DMS 273 treated with DMSO at 0.1 percent for 48 hours (cell line): ENCODE data around the gene C1D.
A peak's percentile ranks its signal among the peaks of the same experiment; 100 is the strongest.
"Not testable (repeated sequence)": the region's sequence is repeated elsewhere in the genome, so short reads cannot be mapped to it uniquely, and the experiment has no call there.

ENCODE experiments used
- DNase-seq: peaks from one replicate; lab custom pipeline; 2025; lab: John Stamatoyannopoulos, UW

The C1D gene, protein sequence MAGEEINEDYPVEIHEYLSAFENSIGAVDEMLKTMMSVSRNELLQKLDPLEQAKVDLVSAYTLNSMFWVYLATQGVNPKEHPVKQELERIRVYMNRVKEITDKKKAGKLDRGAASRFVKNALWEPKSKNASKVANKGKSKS

DNA sequence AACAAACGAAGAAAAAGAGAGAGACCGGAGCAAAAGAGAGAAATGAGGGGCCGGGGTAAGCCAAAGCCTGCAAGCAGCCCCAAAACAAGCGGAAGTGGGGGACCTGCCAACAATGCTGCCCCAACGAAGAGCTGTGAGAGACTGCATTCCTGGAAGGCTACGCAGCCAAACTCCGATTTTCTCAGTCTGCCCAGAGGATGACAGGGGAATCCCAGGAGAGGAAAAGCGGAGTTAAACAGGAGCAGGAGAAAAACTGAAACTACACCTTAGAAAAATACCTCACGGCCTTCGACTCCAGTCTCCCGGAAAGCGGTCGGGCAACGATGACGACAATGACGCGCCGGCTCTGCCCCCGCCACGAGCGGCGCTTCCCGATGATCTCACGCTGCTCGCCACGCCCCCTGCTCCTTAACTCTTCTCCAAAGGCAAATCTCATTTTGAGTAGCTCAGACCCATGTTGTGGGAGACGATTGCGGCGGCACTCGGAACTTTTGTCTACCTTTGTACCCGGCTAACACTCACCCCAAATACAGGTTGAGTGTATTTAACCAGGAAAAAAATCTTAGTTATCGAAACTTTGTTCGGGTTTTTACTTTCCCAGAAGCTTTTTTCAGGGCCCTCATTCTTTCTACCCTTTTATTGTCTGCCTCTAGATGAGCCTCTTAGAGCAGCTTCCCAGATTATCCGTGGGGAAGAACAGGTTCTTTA, at the start of gene C1D:
C1D (minus strand) TSS at position 325 of the 708 bp plus-strand sequence. CDS start 15,694 bp downstream, outside the sequence.
- DNase-seq = peak; percentile 85

DNA sequence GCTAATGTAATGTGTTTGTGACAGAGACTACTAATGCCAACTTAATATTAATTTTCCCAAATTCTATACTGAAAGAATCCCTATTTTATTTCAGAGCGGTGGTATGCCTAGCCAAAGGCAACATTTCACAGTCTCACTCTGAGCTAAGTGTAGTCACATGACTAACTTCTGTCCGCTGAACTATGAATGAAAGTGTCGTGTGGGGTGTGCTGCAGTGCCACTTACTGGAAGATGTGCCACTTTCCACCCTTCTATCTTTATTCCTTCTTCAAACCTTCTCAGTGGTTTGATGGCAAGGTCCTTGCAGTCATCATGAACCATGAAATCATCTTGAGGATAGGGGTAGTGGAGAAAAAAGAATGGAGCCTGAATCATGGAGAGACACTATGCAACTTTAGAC, 47.3 kb upstream of the C1D start:
- no peak for DNase-seq

DNA sequence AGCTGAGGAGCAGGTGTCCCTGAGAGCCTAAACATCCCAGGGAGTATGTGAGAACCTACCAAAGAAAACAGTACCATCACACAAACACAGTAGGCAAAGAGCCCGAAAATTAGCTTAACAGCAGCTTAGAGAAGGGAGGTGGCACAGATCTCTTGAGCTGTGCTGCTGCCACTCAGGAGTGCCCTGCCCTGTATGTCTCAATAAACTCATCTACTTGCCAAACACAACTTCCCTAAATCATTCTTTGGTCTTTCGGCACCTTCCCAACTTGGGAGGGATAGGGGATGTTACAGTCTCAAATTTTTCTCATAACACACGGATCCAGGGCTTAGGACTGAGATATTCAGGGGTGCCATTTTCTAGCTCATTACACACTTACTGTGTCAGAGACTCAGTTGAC, 45.3 kb upstream of the C1D start:
- DNase-seq = no peak

DNA sequence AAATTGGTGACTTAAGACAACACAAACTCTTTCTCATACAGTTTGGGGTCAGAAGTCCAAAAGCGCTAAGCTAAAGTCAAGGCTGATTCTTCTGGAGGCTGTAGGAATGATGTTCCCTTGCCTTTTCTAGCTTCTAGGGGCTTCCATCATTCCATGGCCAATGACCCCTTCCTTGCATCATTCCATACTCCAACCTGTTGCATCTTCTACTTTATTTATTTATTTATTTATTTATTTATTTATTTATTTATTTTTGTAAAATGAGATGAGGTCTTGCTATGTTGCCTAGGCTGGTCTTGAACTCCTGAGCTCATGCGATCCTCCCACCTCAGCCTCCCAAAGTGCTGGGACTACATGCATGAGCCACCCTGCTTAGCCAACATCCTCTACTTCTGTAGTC, 44.7 kb upstream of the C1D start:
- no peak for DNase-seq

- no peak for DNase-seq
Measured at GRCh38 chr2:68104111-68104835, 41.5 kb upstream of the C1D start.

- DNase-seq = no peak
Measured at GRCh38 chr2:68103709-68104055, 40.9 kb upstream of the C1D start.

- DNase-seq = no peak
Measured at GRCh38 chr2:68103030-68103708, 40.4 kb upstream of the C1D start.

DNA sequence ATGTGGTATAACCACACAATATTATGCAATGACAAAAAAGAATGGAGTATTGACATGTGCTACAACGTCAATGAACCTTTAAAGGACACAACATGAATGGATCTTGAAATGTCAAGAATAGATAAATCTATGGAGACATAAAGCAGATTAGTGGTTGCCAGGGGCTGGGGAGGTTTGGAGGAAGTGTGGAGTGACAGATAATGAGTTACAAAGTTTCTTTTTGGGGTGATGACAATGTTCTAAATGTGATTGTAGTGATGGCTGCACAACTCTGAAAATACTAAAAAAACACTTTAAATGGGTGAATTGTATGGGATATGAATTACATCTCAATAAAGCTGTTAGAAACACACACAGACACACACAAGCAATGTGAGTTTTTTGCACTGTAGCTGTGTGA, 37.4 kb upstream of the C1D start:
- no peak for DNase-seq

- no peak for DNase-seq
Measured at GRCh38 chr2:68099260-68099659, 36.5 kb upstream of the C1D start.

DNA sequence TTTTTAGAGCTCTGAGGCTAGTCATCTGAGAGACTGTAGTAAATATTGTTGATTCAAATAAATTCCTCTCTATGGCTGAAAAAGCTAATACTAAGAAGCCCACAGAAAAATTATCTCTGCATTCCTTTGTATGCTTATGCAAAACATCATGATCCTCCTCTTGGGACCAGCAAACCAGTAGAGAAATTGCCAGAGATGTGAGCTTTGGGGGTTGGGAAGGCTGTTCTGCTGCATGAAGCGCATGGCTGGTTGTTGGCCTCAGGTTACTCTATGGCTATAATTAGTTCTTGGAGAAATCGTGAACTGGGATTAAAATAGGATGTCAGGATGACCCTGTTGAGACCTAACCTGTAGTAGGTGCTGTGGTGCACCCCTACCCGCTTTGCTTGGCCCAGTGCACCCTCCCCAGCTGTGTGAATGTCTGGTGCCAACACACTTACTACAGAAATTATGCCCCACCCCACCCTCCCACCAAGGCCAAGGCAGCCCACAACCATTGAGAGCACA, 35.5 kb upstream of the C1D start:
- DNase-seq = no peak

- no peak for DNase-seq
Measured at GRCh38 chr2:68094111-68094510, 31.3 kb upstream of the C1D start.

DNA sequence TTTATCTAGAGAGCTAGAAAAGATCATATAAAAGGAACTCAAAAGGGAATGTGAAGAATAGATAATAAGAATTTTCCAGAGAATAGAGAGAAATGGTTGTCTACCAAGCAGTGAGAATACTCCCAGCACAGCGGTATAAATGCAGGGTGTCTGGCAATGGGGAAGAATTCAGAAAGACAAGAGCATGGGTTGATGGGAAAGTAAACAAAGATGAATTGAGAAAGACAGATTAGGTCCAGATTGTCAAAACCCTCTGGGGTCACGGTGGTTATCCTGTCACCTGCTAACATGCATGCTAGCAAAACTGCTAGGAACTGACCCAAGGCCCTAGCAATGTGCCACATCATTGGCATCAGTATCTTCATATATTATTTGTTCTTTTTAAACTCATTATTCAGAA, 30.8 kb upstream of the C1D start:
- no peak for DNase-seq

DNA sequence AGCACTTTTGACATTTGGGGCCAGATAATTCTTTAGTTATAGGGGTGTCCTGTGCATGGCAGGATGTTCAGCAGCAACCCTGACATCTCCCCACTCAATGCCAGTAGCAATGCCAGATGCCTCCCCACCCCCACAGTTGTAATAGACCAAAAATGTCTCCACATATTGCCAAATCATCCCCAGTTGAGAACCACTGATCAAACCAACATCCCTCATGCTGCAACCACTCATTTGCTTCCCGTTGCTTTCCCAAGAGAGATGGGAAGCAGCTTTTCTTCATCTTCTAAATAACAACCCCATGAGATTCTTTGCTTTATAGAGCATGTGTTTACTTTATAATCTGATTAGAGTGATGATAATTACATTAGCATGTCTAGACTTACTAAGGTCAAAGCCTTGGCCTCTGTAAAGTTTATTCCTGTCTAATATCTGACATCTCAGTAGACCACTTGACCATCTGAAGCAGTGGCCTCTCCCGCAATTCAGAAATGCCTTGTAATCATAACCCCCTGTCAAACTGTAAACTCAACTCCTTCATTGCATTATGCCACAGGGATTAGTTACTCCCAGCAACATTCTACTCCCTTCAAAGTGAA, 28.7 kb upstream of the C1D start:
- DNase-seq = no peak

- DNase-seq = no peak
Measured at GRCh38 chr2:68089961-68090360, 27.2 kb upstream of the C1D start.

GRCh38 chr2:68088940-68089339, 26.1 kb upstream of the C1D start:
- DNase-seq = no peak

- no peak for DNase-seq
Measured at GRCh38 chr2:68086166-68086565, 23.4 kb upstream of the C1D start.

DNA sequence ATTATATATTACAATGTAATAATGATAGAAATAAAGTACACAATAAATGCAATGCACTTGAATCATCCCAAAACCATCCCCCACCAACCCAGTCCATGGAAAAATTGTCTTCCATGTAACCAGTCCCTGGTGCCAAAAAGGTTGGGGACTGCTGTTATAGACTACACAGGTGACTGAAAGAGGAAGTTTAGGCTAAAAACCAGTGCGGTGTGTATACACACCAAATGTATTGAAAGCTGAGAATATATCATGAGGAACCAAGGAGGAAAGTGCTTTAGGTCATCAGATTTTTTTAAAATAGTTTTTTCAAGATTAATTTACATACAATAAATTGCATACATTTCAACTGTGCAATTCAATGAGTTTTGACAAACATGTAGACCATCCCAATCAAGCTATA, 20.5 kb upstream of the C1D start:
- no peak for DNase-seq

DNA sequence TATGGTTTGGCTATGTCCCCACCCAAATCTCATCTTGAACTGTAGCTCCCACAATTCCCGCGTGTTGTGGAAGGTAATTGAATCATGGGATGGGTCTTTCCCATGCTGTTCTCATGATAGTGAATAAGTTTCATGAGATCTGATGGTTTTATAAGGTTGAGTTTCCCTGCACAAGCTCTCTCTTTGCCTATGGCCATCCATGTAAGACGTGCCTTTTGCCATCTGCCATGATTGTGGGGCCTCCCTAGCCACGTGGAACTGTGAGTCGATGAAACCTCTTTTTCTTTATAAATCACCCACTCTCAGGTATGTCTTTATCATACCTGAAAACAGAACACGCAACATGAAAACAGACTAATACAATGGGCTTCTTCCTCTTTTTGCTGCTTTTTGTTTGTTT, 11.2 kb upstream of the C1D start:
- no peak for DNase-seq

DNA sequence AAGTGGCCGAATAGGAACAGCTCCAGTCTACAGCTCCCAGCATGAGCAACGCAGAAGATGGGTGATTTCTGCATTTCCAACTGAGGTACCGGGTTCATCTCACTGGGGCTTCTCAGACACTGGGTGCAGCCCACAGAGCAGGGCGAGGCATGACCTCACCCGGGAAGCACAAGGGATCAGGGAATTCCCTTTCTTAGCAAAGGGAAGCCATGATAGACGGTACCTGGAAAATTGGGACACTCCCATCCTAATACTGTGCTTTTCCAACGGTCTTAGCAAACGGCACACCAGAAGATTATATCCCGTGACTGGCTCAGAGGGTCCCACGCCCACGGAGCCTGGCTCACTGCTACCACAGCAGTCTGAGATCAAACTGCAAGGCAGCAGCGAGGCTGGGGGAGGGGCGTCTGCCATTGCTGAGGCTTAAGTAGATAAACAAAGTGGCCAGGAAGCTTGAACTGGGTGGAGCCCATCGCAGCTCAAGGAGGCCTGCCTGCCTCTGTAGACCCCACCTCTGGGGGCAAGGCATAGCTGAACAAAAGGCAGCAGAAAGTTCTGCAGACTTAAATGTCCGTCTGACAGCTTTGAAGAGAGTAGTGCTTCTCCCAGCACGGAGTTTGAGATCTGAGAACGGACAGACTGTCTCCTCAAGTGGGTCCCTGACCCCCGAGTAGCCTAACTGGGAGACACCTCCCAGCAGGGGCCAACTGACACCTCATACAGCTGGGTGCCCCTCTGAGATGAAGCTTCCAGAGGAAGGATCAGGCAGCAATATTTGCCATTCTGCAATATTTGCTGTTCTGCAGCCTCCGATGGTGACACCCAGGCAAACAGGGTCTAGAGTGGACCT, 1.2 kb upstream of the C1D start:
- not testable (repeated sequence) for DNase-seq

DNA sequence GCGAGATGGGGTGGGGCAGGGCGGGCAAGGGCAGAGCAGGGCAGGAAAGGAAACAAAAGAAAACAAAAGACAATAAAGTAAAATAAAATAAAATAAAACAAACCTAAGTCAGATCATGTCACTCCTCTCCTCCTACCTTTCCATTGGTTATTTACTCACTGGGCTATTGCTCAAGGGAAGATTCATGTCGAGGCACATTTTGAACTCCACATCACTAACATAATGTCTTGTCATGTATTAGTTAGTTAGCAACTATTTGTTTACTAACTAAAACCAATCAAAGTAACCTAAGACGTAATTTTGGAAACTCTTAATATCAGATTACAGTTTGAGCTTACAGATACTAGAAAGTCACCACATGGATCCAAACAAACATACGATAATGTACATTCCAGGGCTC, 2.2 kb downstream of the C1D start:
- no peak for DNase-seq

DNA sequence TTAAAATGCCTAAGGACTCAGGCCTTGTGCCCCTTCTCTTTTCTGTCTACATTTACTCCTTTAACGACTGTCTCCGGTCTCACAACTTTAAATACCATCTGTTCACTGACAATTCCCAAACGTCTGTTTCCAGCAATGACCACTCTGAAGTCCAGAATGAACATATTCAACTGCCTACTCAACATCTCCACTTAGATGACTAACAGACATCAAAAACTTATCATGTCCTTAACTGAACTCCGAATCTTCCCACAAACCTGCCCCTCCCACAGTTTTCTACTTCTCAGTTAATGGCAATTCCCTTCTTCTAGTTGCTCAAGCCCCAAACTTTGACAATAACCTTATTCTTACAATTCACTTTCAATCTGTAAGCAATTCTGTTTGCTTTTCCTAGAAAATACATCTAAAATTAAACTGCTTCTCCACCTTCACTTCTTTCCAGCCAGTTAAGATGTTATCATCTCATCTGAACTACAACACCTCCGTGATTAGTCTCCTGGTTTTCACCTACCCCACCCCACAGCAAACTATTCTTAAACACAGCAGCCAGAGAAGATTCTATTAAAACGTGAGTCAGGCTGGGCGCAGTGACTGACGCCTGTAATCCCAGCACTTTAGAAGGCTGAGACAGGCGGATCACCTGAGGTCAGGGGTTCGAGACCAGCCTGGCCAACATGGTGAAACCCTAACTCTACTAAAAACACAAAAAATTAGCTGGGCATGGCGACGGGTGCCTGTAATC, 2.8 kb downstream of the C1D start:
- DNase-seq = no peak
